D721Med (cell line): ENCODE results near the gene SMPD1.

ENCODE experiments used
- DNase-seq: peaks from one replicate; pipeline ENCODE4 v3.0.0; 2011; ENCODE audit warnings: low spot score; ENCODE audit not compliant: insufficient read length
- FAIRE-seq: peaks from 2 replicates; lab custom pipeline; 2011; peaks lifted over from hg19 to GRCh38; lab: Jason Lieb, UNC
- TF ChIP-seq, protein P1 (sequence below): IDR thresholded peaks from 2 replicates; pipeline ENCODE4 v1.5.1; 2012; ENCODE audit warnings: mild to moderate bottlenecking, control low read depth; ENCODE audit not compliant: insufficient read depth; ENCODE audit errors: missing control alignments

SMPD1 gene

DNA sequence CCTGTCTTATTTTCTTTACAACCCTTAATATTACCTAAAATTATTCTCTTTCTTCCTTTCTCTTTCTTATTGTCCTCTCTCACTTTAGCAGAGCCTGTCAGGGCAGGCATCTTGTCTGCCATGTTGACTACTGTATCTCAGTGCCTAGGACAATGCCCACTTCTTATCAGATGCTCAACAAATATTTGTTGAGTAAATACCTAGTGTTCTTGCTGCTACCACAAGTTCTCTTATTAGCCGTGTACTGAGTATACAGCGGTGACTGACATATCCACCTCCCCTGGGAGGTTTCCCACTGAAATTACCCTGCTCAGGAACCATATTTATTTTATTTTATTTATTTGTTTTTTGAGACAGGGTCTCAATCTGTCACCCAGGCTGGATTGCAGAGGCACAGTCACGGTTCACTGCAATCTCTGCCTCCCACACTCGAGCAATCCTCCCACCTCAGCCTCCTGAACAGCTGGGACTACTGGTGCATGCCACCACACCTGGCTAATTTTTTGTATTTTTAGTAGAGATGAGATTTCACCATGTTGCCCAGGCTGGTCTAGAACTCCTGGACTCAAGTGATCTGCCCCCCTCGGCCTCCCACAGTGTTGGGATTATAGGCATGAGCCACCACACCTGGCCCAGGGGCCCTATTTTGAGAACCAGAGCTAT lies 43.9 kb downstream of the SMPD1 start:
- DNase-seq (no peak), FAIRE-seq (no peak)
- TF ChIP-seq, protein P1, sequence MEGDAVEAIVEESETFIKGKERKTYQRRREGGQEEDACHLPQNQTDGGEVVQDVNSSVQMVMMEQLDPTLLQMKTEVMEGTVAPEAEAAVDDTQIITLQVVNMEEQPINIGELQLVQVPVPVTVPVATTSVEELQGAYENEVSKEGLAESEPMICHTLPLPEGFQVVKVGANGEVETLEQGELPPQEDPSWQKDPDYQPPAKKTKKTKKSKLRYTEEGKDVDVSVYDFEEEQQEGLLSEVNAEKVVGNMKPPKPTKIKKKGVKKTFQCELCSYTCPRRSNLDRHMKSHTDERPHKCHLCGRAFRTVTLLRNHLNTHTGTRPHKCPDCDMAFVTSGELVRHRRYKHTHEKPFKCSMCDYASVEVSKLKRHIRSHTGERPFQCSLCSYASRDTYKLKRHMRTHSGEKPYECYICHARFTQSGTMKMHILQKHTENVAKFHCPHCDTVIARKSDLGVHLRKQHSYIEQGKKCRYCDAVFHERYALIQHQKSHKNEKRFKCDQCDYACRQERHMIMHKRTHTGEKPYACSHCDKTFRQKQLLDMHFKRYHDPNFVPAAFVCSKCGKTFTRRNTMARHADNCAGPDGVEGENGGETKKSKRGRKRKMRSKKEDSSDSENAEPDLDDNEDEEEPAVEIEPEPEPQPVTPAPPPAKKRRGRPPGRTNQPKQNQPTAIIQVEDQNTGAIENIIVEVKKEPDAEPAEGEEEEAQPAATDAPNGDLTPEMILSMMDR, result no peak

DNA sequence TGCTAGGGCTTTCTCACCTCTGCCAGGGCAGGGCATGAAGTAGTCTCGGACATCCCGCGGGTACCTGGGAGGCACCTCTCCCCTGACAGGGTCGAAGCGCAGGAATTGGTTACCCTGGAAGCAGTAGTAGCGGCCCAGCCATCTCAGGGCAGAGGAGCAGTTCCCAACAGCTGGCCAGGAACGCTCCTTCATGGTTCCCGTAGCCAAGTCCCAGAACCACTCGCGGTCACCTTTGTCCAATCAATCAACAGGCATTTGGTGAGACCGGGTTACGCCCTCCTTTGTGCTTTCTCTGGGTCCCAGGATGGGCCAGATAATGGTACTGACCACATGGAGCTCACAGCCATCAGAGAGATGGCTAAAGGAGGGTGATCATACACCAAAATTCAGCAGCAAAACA lies 47.1 kb downstream of the SMPD1 start:
- no peak for FAIRE-seq
- TF ChIP-seq, protein P1, result no peak
- no peak for DNase-seq

DNA sequence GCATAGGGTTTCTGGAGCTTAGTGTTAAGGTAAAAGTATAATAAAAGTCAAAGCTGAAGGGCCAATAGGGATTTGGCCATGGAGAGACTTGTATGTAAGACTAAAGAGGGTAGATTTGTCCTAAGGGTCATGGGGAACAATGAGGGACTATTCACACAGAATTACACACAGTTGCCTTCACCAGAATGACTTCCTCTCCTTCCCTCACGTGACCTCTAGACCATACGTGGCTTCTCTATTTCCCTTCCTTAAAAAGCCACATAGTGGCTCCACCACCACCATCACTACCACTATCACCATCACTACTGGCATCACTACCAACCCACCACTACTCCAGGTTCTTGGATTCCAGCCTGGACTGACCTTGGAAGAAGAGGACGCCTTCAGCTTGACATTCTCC lies 47.7 kb downstream of the SMPD1 start:
- DNase-seq, result no peak
- TF ChIP-seq, protein P1, result no peak
- no peak for FAIRE-seq

DNA sequence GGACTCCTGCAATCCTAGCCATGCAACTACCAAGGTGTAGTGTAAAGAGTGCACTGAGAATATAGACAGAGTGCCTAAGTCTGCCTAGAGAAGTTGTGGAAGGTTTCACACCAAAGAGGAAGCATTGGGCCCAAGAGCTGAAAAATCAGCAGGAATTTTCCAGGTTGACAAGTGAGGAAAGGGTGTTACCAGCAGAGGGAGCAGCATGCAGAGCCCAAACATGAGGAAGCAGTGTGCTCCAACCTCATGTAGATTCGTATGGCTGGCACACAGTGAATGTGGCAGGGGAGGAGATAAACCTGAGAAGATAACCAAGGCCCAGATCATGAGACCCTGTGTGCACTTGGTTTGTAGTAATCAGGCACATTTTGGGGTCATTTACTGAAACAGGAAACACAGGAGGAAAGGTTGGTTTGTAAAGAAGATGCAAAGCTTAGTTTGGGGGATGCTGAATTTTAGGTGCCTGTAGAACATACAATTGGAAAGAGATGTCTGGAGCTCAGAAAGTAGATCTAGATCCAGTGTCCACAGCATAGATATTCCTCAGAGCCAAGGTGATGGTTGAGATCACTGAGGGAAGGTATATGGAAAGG lies 48.8 kb downstream of the SMPD1 start:
- TF ChIP-seq, protein P1, result peak; percentile 68
- no peak for DNase-seq
- no peak for FAIRE-seq

DNA sequence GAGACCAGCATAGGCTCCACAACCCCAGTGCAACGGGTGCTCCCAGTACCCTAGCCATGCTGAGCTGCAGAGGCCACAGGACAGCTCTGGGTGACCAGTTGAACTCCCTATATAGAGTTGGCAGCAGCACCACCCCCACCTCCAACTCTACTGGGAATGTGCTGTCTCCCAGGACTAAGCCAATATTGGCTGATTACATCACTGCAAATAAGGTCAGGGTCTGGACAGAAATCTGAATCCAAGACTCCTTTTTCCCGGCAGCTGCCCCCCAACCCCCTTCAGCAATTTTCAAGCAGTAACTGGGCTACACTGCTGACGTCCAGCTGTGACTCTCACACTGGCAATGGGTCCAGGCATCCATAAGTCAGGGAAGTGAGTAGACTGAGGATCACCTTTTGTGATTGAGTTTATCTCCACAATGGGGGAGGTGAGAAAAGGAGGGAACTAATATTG lies 50.7 kb downstream of the SMPD1 start, which contains the start of gene HPX:
Gene HPX, minus strand, starts transcription at position 82 of the 453 bp plus-strand sequence. Its CDS starts 24 bp downstream, at position 58.
- FAIRE-seq, result no peak
- TF ChIP-seq, protein P1, result no peak
- DNase-seq, result no peak

DNA sequence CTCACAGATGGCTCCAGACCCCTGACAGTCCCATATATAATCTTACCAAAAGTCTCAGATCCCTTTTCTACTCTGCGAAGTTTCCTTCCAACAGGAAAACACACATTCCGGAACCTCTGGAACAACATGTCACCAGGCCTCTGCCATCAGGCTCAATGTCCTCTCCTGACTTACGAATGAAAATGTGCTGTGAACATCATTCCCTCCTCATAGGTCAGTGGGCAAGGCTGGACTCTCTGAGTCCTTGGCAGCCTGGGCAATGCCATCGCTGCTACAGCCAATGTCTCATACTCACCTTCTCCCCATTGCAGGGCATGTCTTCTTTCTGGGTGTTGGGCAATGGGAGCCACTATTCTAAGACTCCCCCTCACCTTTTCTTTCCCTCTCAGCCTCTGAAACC lies 52.2 kb downstream of the SMPD1 start:
- no peak for DNase-seq
- TF ChIP-seq, protein P1, result no peak
- FAIRE-seq, result no peak
